ENCODE results near the gene MR1.

Gene MR1

GRCh38 chr1:181033799-181034451 lies at the start of gene MR1:
MR1 (plus strand) TSS chr1:181033983; CDS start chr1:181034008, 25 bp downstream.
- FAIRE-seq: peak; percentile 97
- DNase-seq (ENCODE audit: extremely low spot score, insufficient read length, low read depth): peak; percentile 68

DNA sequence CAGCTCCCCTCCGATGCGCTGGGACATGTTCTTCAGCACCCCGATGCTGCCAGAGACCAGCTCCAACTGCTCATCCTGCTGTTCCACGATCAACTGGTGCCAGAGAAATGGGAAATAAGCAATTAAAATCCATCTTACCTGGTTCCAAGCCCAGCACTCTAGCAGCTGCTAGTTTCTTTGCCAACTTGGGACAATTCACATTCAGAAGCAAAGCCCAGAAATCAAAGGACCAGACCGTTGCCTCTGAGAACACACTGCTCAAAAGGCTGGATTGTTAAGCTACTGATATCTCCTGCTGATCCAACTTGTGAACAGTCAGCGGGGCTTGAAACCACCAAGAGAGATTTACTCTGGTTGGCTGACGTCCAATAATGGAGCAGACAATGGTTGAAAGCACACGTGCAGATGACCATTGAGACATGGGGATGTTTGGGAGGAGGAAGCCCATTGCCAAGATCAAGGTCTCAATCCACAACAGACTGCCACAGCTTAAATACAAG lies 45.5 kb upstream of the MR1 start:
- DNase-seq (ENCODE audit: extremely low spot score, insufficient read length, low read depth): no peak
- no peak for FAIRE-seq

GRCh38 chr1:180994262-180994661 lies 39.5 kb upstream of the MR1 start:
- DNase-seq (ENCODE audit: extremely low spot score, insufficient read length, low read depth): no peak
- no peak for FAIRE-seq

DNA sequence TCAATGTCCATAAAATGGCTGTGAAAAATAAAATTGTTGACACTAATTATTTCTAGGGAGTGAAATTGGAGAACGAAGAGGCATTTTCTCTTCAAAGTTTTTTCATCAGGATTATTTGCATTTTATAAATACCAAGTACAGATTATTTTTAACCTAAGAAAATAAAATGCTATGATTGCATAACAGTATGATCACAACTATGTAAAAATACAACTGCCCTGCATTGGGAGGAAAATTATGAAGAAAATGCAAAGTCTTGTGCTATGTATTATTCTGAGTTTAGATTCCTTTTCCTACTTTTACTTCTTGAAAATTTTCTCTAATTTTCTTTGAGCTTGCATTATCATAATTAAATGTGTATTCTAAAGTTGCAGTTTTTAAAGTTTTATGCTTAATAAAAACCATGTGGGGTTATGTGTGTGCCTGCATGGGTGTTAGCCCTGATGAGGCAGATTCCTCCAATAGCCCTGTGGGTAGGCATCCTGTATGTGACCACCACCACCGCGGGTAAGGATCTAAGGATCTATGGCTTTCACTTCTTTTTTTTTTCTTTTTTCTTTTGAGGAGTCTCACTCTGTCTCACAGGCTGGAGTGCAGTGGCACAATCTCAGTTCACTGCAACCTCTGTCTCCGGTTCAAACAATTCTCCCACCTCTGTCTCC lies 35.8 kb upstream of the MR1 start:
- DNase-seq (ENCODE audit: extremely low spot score, insufficient read length, low read depth) (no peak), FAIRE-seq (no peak)

DNA sequence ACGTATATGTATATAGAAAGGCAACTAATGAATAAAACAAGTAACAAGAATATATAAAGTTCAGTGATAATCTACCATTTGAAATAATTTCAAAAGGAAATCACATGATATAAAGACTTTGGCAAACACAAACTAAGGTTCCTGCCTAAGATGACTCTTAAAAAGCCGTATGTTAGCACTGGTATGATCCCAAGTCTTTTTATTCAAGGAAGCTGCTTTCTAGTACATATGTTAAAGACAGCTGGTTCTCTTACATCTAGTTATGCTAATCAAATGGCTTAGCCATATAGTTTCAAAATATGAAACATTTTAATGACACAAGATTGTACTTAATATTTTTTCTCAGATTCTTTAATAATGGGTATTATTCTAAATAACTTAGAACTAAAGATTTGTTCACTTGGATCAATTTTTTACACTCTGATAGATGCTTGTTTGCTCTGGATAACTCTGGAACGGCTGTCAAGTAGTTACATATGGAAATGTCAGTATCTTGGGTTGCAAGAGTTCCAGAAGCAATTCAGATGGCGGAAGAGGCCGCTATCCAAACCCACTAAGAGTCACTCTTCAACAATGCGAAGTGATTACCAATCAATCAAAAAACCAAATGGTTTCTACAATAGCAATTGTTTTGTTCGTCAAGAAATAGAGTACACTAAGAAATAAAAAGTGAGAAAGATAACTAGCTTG lies 32.5 kb upstream of the MR1 start:
- FAIRE-seq (no peak), DNase-seq (ENCODE audit: extremely low spot score, insufficient read length, low read depth) (no peak)

GRCh38 chr1:181002582-181003172 lies 31.1 kb upstream of the MR1 start:
- no peak for FAIRE-seq
- DNase-seq (ENCODE audit: extremely low spot score, insufficient read length, low read depth): no peak

- FAIRE-seq: no peak
- no peak for DNase-seq (ENCODE audit: extremely low spot score, insufficient read length, low read depth)
These were observed 23.0 kb upstream of the MR1 start for GRCh38 chr1:181010789-181011188.

DNA sequence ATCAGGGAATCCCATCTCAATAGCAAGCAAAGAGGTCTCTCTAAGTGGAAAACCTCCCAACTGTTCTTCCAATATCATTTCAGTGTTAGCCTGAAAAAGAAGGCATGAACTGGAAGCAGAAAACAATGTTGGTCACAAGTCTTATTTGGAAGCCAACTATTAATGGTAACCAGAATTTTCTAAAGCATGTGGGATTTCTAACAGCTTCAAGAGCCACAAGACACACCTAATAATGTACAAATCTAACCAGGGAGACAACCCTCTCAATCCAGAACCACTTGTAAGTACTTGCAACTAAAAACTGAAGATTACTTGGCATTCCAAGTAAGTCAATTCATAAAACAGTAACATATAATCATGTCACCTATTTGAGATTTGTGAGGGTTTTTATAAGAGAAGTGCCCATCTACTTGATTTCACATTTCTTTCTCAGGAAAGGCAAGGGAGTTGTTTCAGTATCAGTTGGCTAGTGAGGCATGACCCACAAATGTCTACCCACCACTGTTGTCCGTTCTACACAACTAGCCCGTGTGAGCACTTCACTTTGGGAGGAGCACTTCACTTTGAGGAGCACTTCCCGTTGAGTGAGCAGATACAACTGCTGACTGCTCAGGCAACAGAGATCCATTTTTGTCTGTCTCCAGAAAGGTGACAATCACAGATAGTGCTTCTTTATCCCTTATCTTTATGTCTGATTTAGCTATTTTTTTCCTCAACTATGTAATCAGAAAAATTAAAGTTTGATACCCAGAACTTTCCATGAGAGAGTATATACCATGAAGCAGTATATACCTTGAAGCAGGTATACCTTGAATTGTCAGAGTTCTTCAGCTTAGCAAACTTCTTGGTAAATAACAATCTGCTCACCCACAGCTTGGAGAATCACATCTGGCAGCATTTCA lies 22.2 kb upstream of the MR1 start:
- FAIRE-seq (no peak), DNase-seq (ENCODE audit: extremely low spot score, insufficient read length, low read depth) (no peak)

DNA sequence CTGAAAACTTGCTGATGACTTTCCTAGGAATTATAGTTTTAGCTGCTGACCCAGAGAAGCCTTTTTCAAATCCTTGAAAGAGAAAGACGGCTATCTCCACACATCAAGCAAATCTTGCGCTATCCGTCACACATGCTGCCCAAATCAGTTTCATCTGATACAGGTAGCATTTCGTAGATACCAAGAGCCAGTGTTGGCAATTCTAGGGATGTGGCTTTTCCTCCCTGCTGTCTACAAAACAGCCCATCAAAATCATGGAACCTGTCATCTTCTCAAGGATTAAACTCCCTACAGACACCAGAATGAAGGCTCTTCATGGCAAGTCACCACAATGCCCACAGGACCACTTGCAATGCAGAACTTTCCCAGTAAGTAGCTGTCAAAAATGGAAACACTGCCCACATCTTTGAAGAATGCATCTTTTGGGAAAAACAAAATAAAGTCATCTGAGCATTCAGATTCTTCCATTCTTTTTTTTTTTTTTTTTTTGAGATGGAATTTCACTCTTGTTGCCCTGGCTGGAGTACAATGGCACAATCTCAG lies 21.5 kb upstream of the MR1 start:
- no peak for DNase-seq (ENCODE audit: extremely low spot score, insufficient read length, low read depth)
- FAIRE-seq: no peak

GRCh38 chr1:181013144-181013543 lies 20.6 kb upstream of the MR1 start:
- FAIRE-seq: no peak
- DNase-seq (ENCODE audit: extremely low spot score, insufficient read length, low read depth): no peak

GRCh38 chr1:181014477-181015250 lies 19.1 kb upstream of the MR1 start:
- FAIRE-seq: peak; percentile 67

DNA sequence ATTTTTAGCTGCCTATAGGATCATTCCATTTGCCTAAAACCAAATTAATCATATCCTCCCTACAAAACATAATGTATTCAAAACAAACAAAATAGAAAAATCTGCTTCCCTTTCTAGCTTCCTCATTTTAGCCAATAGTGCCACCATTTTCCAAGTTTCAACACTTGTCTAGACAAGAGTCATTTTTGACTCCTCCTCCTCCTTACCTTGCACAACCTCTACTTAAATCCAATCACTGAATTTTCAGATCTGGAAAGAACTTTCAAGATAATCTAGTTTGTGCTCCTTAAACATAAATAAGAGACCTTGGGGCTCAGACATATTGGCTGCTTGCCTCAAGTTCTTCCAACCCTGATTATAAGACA lies 18.6 kb upstream of the MR1 start:
- DNase-seq (ENCODE audit: extremely low spot score, insufficient read length, low read depth) (no peak), FAIRE-seq (no peak)

More at GRCh38 chr1:181014477-181015250, 19.1 kb upstream of the MR1 start:
- DNase-seq (ENCODE audit: extremely low spot score, insufficient read length, low read depth): no peak

GRCh38 chr1:181016563-181016962 lies 17.2 kb upstream of the MR1 start:
- DNase-seq (ENCODE audit: extremely low spot score, insufficient read length, low read depth) (no peak), FAIRE-seq (no peak)

- DNase-seq (ENCODE audit: extremely low spot score, insufficient read length, low read depth) (no peak), FAIRE-seq (peak; percentile 52)
These were observed 14.7 kb upstream of the MR1 start for GRCh38 chr1:181018901-181019681.

DNA sequence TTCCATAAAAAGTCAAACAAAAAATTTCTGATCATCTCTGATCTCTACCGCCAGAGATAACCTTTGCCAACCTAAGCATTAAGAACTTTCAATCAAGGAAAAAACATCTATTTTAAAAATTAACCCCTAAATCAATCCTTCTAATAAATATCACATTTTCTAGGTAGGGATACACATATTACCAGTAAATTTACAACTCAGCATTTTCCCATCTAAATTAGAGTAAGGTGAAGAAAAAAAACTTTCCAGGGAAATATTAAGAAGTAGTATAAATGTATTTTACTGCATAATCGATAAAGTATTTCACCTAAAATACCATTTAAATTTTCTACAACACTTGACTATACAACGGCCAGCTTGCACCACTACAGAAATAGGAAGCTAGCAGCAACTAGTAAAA lies 12.6 kb upstream of the MR1 start:
- FAIRE-seq (no peak), DNase-seq (ENCODE audit: extremely low spot score, insufficient read length, low read depth) (no peak)

GRCh38 chr1:181021811-181022434 lies 11.9 kb upstream of the MR1 start:
- FAIRE-seq (peak; percentile 87), DNase-seq (ENCODE audit: extremely low spot score, insufficient read length, low read depth) (no peak)

DNA sequence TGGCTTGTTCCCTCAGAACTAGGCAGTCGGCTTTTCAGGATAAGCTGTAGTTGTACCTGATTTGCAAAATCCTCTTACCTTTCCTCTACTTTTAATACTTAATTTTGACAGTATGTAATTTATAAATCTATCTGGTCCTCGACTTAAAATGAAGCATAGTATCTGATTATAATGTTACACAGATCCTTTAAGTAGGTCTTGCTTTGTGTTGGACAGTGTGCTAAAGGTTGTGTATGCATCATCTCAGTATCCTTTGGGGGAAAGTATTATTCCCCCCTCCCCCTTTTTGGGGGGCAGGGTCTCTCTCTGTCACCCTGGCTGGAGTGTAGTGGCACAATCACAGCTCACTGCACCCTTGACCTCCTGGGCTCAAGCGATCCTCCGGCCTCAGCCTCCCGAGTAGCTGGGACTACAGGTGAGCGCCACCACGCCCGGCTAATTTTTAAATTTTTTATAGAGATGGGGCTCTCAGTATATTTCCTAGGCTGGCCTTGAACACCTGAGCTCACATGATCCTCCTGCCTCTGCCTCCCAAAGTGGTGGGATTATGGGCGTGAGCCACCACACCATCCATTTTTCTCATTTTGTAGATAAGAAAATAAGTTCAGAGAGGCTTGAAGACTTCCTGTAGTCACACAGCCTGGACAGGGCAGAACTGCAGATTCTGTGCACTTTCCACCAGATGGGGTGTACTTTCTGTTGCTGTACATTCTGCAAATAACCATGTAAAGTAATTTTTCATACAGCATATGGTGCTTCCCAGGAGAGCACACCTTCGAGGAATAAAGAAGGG lies 10.3 kb upstream of the MR1 start:
- DNase-seq (ENCODE audit: extremely low spot score, insufficient read length, low read depth): no peak
- no peak for FAIRE-seq
